ENCODE data around the gene C1orf159.

Gene C1orf159

DNA sequence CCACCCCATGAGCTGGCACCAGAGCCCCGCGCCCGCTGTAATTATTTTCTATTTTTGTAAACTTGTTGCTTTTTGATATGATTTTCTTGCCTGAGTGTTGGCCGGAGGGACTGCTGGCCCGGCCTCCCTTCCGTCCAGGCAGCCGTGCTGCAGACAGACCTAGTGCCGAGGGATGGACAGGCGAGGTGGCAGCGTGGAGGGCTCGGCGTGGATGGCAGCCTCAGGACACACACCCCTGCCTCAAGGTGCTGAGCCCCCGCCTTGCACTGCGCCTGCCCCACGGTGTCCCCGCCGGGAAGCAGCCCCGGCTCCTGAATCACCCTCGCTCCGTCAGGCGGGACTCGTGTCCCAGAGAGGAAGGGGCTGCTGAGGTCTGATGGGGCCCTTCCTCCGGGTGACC lies 60.9 kb downstream of the C1orf159 start:
- DNase-seq (ENCODE audit: low read depth in 1 of 2, low spot score in 1 of 2): no peak

DNA sequence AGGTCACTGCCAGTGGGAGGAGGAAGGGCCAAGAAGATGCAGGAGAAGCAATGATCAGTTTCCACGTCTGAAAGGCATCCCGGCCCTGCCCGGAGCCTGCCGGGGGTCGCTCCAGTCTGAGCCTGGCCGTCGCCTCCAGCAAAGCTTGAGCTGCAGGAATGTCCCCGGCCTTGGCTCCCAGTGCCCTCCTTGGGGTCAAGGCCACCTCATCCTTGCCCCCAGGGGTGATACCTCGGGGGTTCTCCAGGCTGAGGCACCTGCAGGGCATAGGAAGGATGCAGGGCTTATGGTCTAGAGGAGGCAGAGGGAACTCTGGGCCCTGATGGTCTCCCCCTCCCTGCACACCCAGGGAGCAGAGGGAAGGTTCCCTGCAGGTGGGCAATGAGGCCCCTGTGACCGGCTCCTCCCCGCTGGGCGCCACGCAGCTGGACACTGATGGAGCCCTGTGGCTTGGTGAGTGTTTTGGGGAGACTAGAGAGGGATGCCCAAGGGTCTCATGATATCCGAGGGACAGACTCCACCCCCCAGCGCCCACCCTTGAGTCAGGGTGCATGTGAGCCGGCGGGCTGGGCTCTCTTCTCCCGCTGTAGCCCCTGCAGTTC lies 61.7 kb downstream of the C1orf159 start:
- DNase-seq (ENCODE audit: low read depth in 1 of 2, low spot score in 1 of 2): no peak

DNA sequence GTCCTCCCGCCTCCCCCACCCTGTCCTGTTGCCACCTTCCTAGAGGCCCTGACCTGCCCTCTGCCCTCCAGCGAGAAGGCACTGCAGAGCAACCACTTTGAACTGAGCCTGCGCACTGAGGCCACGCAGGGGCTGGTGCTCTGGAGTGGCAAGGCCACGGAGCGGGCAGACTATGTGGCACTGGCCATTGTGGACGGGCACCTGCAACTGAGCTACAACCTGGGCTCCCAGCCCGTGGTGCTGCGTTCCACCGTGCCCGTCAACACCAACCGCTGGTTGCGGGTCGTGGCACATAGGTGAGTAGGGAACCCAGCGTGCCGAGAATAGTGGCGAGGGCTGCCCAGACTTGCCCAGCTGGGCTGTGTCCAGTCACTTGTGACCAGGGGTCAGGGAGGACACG lies 62.2 kb downstream of the C1orf159 start:
- no peak for DNase-seq (ENCODE audit: low read depth in 1 of 2, low spot score in 1 of 2)

DNA sequence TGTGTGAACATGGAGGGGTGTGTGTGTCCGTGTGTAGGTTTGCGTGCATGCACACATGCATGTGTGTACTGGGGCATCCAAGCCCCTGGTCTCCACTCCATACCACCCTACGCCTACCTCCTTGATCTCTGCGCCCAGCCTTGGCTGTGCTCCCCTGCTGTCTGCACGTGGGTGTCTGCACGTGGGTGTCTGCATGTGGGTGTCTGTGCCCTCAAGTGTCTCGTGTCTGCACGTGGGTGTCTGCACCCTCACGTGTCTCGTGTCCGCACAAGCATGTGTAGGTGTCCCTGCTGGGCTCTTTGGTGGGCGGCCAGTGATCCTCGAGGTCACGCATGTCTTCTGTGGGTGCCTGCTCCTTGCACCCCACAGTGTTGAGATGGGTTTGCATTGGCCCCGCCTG lies 62.9 kb downstream of the C1orf159 start:
- no peak for DNase-seq (ENCODE audit: low read depth in 1 of 2, low spot score in 1 of 2)

DNA sequence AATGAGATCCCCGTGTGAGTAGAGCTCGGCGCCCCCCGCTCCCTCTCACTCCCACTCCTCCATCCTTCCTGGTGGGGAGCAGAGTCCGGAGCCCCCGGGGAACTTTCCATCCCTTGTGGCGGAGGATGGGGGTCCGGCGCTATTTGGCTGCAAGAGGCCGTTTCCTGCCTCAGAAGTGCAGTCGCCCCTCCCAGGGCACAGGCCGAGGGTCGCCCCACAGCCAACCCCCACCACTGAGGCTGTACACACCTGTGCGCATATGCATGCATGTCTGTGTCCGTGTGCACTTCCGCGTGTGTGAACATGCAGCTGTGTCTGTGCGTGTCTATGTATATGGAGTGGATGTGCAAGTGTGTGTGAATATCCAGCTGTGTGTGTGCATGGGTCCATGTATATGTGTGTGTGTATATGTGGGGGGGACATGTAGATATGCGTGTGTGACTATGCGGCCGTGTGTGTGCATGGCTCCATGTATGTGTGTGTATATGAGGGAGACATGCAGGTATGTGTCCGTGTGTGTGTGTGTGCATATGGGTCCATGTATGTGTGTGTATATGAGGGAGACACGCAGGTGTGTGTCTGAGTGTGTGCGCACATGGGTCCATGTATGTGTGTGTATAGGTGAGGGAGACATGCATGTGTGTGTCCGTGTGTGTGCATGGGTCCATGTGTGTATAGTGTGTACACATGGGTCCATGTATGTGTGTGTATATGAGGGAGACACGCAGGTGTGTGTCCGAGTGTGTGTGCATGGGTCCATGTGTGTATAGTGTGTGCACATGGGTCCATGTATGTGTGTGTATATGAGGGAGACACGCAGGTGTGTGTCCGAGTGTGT lies 63.7 kb downstream of the C1orf159 start:
- DNase-seq (ENCODE audit: low read depth in 1 of 2, low spot score in 1 of 2): no peak

DNA sequence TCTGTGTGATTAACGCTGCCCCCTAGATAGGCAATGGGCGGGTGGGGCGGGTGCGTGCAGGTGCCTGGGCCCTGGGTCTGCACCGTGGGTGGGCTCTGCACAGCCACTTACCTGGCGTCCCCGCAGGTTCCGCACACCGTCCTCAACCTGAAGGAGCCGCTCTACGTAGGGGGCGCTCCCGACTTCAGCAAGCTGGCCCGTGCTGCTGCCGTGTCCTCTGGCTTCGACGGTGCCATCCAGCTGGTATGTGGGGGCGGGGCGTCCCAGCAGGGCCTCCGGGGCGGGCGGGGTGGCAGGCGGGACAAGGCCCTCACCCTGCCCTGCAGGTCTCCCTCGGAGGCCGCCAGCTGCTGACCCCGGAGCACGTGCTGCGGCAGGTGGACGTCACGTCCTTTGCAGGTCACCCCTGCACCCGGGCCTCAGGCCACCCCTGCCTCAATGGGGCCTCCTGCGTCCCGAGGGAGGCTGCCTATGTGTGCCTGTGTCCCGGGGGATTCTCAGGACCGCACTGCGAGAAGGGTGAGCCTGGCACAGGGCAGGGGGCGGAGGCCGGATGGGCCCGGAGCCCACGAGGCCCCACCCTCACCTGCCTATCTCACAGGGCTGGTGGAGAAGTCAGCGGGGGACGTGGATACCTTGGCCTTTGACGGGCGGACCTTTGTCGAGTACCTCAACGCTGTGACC lies 64.6 kb downstream of the C1orf159 start:
- DNase-seq (ENCODE audit: low read depth in 1 of 2, low spot score in 1 of 2): no peak

DNA sequence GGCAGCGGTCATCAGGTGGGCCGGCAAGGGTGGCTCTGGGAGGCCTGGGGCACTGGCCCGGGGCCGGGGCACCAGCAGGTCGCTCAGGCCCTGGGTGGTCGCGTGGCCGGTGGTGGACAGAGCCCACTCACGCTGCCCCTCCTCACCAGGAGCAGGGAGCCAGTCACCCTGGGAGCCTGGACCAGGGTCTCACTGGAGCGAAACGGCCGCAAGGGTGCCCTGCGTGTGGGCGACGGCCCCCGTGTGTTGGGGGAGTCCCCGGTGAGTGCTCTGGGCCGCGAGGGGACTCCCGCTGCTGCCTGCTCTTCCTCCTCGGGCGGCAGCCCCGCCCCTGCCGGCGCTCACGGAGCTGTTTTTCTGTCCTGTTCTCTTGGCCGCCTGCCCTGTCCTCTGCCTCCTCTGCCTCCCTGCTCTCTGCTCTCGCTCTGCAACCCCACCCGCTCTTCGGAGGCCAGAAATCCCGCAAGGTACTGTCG lies 65.3 kb downstream of the C1orf159 start:
- no peak for DNase-seq (ENCODE audit: low read depth in 1 of 2, low spot score in 1 of 2)

DNA sequence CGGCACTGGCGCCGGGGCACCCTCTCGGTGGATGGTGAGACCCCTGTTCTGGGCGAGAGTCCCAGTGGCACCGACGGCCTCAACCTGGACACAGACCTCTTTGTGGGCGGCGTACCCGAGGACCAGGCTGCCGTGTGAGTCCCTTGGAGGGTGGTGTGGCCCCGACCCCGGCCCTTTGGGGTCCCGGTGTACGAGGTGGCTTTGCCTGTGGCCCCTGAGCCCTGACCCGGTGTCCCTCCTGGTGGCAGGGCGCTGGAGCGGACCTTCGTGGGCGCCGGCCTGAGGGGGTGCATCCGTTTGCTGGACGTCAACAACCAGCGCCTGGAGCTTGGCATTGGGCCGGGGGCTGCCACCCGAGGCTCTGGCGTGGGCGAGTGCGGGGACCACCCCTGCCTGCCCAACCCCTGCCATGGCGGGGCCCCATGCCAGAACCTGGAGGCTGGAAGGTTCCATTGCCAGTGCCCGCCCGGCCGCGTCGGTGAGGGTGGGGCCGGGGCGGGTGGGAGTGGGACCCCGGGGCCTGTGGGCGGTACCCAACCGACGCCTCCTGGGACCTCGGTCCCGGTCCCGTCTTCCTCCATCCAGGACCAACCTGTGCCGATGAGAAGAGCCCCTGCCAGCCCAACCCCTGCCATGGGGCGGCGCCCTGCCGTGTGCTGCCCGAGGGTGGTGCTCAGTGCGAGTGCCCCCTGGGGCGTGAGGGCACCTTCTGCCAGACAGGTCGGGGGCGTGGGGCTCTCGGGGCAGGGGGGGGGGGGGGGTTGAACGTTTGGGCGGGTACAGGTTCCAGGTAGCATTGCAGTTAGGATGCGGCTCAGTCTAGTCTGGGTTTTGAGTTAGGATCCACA lies 66.3 kb downstream of the C1orf159 start:
- no peak for DNase-seq (ENCODE audit: low read depth in 1 of 2, low spot score in 1 of 2)

DNA sequence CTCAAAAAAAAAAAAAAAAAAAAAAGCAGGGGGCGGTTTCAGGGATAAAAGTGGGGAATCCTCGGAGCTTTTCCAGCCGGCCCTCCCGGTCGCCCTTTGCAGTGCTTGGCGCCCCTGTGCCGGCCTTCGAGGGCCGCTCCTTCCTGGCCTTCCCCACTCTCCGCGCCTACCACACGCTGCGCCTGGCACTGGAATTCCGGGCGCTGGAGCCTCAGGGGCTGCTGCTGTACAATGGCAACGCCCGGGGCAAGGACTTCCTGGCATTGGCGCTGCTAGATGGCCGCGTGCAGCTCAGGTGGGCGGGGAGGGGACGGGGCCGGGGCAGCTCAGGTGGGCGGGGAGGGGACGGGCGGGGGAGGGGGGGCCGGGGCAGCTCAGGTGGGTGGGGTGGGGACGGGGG lies 67.1 kb downstream of the C1orf159 start:
- DNase-seq (ENCODE audit: low read depth in 1 of 2, low spot score in 1 of 2): no peak

DNA sequence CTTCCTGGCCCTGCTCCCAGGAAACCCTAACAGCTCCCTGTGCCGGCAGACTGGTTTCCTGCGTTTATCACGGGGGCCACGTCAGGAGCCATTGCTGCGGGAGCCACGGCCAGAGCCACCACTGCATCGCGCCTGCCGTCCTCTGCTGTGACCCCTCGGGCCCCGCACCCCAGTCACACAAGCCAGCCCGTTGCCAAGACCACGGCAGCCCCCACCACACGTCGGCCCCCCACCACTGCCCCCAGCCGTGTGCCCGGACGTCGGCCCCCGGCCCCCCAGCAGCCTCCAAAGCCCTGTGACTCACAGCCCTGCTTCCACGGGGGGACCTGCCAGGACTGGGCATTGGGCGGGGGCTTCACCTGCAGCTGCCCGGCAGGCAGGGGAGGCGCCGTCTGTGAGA lies 67.9 kb downstream of the C1orf159 start:
- DNase-seq (ENCODE audit: low read depth in 1 of 2, low spot score in 1 of 2): no peak

DNA sequence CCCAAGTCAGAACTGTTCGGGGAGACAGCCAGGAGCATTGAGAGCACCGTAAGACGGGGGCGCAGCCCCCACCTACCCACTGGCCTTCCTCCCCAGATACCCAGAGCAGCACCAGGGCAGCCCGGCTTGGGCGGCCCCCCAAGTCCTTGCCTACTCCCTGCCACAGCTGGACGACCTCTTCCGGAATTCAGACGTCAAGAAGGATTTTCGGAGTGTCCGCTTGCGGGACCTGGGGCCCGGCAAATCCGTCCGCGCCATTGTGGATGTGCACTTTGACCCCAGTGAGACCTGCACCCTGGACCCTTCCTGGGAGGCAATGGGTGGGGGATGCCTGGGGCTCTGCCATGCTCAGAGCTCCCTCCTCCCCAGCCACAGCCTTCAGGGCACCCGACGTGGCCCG lies 68.5 kb downstream of the C1orf159 start:
- DNase-seq (ENCODE audit: low read depth in 1 of 2, low spot score in 1 of 2): no peak

DNA sequence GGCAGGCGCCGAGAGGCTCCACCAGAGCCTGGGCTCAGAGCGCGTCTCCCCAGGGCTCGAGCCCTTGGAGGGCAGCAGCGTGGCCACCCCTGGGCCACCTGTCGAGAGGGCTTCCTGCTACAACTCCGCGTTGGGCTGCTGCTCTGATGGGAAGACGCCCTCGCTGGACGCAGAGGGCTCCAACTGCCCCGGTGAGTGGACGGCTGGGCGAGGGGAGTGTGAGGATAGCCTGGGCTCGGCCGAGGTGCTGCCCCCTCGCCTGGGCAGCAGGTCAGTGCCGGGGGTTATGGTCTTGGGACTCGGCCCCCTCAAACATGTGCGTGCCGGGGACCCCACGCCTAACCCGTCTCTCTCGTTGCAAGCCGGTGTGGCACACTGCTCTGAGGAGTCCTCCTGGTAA lies 69.1 kb downstream of the C1orf159 start:
- no peak for DNase-seq (ENCODE audit: low read depth in 1 of 2, low spot score in 1 of 2)

DNA sequence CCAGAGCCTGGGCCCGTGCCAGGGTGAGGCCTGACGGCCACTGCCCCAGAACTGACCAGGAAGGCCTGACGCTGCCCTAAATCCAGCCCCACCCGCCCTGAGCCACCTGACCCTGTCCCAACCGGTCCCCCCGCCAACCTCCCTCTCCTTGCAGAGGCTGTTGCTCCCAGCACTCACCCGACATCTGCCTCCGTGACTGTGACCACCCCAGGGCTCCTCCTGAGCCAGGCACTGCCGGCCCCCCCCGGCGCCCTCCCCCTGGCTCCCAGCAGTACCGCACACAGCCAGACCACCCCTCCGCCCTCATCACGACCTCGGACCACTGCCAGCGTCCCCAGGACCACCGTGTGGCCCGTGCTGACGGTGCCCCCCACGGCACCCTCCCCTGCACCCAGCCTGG lies 69.6 kb downstream of the C1orf159 start:
- DNase-seq (ENCODE audit: low read depth in 1 of 2, low spot score in 1 of 2): no peak

DNA sequence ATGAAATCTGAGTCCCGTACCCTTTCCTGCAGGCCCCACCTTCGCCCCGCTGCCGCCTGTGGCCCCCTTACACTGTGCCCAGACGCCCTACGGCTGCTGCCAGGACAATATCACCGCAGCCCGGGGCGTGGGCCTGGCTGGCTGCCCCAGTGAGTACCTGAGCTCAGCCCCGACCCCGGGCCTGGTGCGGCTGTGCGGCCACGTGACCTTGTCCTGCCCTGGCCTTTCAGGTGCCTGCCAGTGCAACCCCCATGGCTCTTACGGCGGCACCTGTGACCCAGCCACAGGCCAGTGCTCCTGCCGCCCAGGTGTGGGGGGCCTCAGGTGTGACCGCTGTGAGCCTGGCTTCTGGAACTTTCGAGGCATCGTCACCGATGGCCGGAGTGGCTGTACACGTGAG lies 70.8 kb downstream of the C1orf159 start:
- no peak for DNase-seq (ENCODE audit: low read depth in 1 of 2, low spot score in 1 of 2)

DNA sequence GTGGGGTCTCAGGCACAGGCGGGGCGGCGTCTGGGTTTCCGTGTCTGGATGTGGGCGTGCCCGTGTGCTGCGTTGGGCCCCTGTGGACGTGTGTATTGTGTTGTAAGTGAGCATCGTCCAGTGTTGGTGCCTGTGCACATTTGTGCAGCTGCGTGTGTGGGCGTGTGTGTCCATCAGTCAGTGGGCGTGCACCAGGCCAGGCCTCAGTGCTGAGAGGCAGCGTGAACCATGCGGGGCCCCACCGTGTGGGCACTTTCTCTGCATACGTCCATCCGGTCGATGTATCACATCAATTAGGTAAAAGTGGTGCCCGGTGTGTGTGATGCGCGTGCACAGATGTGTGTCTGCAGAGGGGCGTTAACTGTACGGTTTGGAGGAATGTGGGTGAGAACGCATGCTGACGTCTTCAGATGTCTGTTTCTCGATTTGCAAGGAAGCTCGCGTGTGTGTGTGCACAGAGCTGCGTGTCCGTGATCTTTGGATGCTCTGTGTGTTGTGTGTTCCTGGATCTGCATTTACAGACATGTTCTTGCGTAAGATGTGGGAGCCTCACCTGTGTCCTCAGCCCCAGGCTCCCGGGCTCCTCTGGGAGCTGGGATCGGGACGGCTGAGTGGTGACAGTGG lies 71.3 kb downstream of the C1orf159 start:
- DNase-seq (ENCODE audit: low read depth in 1 of 2, low spot score in 1 of 2): no peak

DNA sequence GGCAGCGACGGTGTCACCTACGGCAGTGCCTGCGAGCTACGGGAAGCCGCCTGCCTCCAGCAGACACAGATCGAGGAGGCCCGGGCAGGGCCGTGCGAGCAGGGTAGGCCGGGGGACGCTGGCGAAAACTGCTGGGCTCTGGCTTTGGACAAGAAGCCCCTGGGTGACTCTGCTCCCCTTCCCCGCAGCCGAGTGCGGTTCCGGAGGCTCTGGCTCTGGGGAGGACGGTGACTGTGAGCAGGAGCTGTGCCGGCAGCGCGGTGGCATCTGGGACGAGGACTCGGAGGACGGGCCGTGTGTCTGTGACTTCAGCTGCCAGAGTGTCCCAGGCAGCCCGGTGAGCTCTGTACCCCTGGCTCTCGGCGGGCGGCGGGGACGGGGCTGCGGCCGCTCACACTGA lies 72.0 kb downstream of the C1orf159 start:
- DNase-seq (ENCODE audit: low read depth in 1 of 2, low spot score in 1 of 2): no peak

DNA sequence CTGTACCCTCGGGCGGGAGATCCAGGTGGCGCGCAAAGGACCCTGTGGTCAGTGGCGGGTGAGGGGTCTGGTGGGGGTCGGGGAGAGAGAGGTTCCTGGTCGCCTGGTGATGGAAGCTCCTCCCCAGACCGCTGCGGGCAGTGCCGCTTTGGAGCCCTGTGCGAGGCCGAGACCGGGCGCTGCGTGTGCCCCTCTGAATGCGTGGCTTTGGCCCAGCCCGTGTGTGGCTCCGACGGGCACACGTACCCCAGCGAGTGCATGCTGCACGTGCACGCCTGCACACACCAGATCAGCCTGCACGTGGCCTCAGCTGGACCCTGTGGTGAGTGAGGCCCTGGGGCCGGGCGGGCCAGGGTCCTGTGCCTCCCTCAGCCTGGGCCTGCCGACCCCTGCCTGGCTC lies 72.5 kb downstream of the C1orf159 start:
- no peak for DNase-seq (ENCODE audit: low read depth in 1 of 2, low spot score in 1 of 2)

DNA sequence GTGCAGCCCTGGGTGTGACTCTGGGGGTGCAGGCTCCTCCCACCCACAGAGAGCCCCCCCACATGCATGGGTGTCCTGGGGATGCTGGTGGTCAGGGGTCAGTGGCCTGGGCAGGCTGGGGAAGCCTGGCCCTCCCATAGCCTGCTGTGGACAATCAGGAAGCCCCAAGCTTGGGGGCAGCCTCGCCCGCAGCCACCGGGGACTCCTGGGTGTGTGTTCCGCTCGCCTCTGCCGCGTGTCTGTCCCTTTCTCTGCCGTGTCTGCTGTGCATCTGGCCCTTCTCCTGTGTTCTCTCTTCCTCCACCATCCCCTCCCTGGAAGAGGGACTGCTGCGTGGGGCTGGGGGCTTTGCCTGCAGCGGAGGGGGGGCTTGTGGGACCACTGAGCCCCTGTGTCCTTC lies 73.1 kb downstream of the C1orf159 start:
- no peak for DNase-seq (ENCODE audit: low read depth in 1 of 2, low spot score in 1 of 2)

DNA sequence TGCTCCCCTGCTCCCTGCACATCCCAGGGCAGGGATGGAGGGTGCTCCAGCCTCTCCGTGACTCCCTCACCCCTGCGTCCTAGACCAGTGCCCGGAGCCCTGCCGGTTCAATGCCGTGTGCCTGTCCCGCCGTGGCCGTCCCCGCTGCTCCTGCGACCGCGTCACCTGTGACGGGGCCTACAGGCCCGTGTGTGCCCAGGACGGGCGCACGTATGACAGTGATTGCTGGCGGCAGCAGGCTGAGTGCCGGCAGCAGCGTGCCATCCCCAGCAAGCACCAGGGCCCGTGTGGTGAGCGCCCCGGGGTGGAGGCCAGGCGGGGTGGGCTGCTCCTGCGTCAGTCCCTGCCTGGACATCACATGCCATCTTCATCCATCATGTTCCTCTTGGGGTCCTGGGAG lies 74.0 kb downstream of the C1orf159 start:
- DNase-seq (ENCODE audit: low read depth in 1 of 2, low spot score in 1 of 2): no peak

DNA sequence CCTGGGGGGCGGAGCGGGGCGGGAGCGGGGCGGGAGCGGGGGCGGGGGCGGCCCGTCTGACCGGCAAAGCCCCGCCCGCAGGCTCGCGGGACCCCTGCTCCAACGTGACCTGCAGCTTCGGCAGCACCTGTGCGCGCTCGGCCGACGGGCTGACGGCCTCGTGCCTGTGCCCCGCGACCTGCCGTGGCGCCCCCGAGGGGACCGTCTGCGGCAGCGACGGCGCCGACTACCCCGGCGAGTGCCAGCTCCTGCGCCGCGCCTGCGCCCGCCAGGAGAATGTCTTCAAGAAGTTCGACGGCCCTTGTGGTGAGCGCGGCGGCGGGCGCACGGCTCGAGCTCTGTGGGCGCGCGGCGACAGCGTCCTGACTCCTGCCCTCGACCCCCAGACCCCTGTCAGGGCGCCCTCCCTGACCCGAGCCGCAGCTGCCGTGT lies 74.8 kb downstream of the C1orf159 start:
- no peak for DNase-seq (ENCODE audit: low read depth in 1 of 2, low spot score in 1 of 2)

Measured in activated CD4-positive, alpha-beta T cell treated with anti-CD3 and anti-CD28 coated beads, Interleukin-2, amount 50 U/mL, for 24 hours (primary cell).